SK-N-SH (cell line): ENCODE data around the gene CCDC6. TPM values are rescaled to one million over a fixed set of nuclear protein-coding genes. Genes with fewer than 3 reads are reported as not detected.

Source experiments
- CTCF ChIA-PET: fragments of 300-600, 350-600 bp; formaldehyde crosslinking; extraction: SDS; loops from one replicate; lab custom pipeline; 2021; lab: Yijun Ruan, JAX
- POLR2A ChIA-PET: fragments of 350-600 bp; sonication (Branson Sonifier 250); formaldehyde crosslinking; extraction: SDS; loops from one replicate; lab custom pipeline; 2020; ENCODE audit warnings: antibody characterized with exemption, inconsistent platforms; lab: Yijun Ruan, JAX
- DNase-seq: peaks from one replicate; pipeline ENCODE4 v3.0.0; 2012
- H2AFZ ChIP-seq: fragments of 200-600 bp; sonication (generic); 2 replicates; pipeline ENCODE4 v1.8.1; 2016; ENCODE audit warnings: antibody characterized with exemption, mild to moderate bottlenecking, low read depth
- H3F3A ChIP-seq: fragments of 200-600 bp; sonication (generic); replicated peaks from 2 replicates; pipeline ENCODE3; 2016; ENCODE audit warnings: antibody characterized with exemption, mild to moderate bottlenecking; ENCODE audit not compliant: insufficient read depth
- H3K27ac ChIP-seq, 2 experiments: fragments of 200-500 bp in 1 of 2; fragments of 200-600 bp in 1 of 2; sonication (Bioruptor generic) in 1 of 2; sonication (generic), shearing (Covaris generic) in 1 of 2; 2 replicates each; pipeline versions ENCODE4 v1.5.1 to v1.6.1; 2014 to 2016; ENCODE audit warnings: low read depth in 2 of 2, inconsistent platforms in 1 of 2, low read length in 1 of 2, mild to moderate bottlenecking in 1 of 2, mixed read lengths in 1 of 2
- H3K27me3 ChIP-seq: fragments of 200-600 bp; sonication (generic), shearing (Covaris generic); 2 replicates; pipeline ENCODE4 v1.6.1; 2016; ENCODE audit warnings: mixed run types; ENCODE audit not compliant: insufficient read depth
- H3K36me3 ChIP-seq, 2 experiments: fragments of 200-500 bp in 1 of 2; fragments of 200-600 bp in 1 of 2; sonication (Bioruptor generic) in 1 of 2; sonication (generic) in 1 of 2; replicated peaks in 1 of 2; 2 replicates each; pipeline versions ENCODE3 to v1.5.1; 2014 to 2016; ENCODE audit warnings: low read length in 1 of 2, mild to moderate bottlenecking in 1 of 2; ENCODE audit not compliant: insufficient read depth in 2 of 2, control insufficient read depth in 1 of 2
- H3K4me1 ChIP-seq, 2 experiments: fragments of 200-500 bp in 1 of 2; fragments of 200-600 bp in 1 of 2; sonication (Bioruptor generic) in 1 of 2; sonication (generic), shearing (Covaris generic) in 1 of 2; 2 replicates each; pipeline versions ENCODE4 v1.5.1 to v1.6.1; 2014 to 2016; ENCODE audit warnings: low read depth in 1 of 2, low read length in 1 of 2, mixed run types in 1 of 2; ENCODE audit not compliant: insufficient read depth in 2 of 2, control insufficient read depth in 1 of 2
- H3K4me2 ChIP-seq: fragments of 200-600 bp; sonication (generic), shearing (Covaris generic); 2 replicates; pipeline ENCODE4 v1.6.1; 2017; ENCODE audit warnings: mixed run types
- H3K4me3 ChIP-seq, 2 experiments: fragments of 200-500 bp in 1 of 2; fragments of 200-600 bp in 1 of 2; sonication (Bioruptor generic) in 1 of 2; sonication (generic), shearing (Covaris generic) in 1 of 2; 2 replicates each; pipeline versions ENCODE4 v1.5.1 to v1.8.1; 2014 to 2016; ENCODE audit warnings: low read depth in 2 of 2, inconsistent platforms in 1 of 2, low read length in 1 of 2, mild to moderate bottlenecking in 1 of 2, mixed read lengths in 1 of 2, moderate library complexity in 1 of 2
- H3K79me2 ChIP-seq: fragments of 200-600 bp; sonication (generic); 2 replicates; pipeline ENCODE4 v1.8.1; 2017; ENCODE audit warnings: mild to moderate bottlenecking; ENCODE audit not compliant: insufficient read depth
- H3K9ac ChIP-seq: fragments of 200-600 bp; sonication (generic); 2 replicates; pipeline ENCODE4 v1.6.1; 2017; ENCODE audit warnings: mixed run types
- H3K9me2 ChIP-seq: fragments of 200-600 bp; sonication (generic); 2 replicates; pipeline ENCODE4 v1.6.1; 2017; ENCODE audit warnings: mixed run types
- H3K9me3 ChIP-seq: fragments of 200-600 bp; sonication (generic); 2 replicates; pipeline ENCODE4 v1.6.1; 2017; ENCODE audit warnings: mixed run types, mild to moderate bottlenecking, moderate library complexity
- H4K20me1 ChIP-seq: fragments of 200-600 bp; sonication (generic); 2 replicates; pipeline ENCODE4 v1.6.1; 2017; ENCODE audit warnings: mild to moderate bottlenecking, mixed run types; ENCODE audit not compliant: insufficient read depth
- CHD2 ChIP-seq: fragments of 150-350 bp; IDR thresholded peaks from 2 replicates; pipeline ENCODE4 v1.6.1; 2018; ENCODE audit warnings: low read length; ENCODE audit not compliant: partially characterized antibody
- EZH2phosphoT487 ChIP-seq: fragments of 200-600 bp; sonication (generic); IDR thresholded peaks from 2 replicates; pipeline ENCODE4 v1.6.1; 2017; ENCODE audit warnings: low read depth, mixed run types, mild to moderate bottlenecking, antibody characterized with exemption, moderate library complexity, borderline replicate concordance
- GABPA ChIP-seq: IDR thresholded peaks from 2 replicates; pipeline ENCODE4 v1.4.0; 2012; ENCODE audit warnings: low read depth, mild to moderate bottlenecking
- NRF1 ChIP-seq: IDR thresholded peaks from 2 replicates; pipeline ENCODE4 v1.6.1; 2012; ENCODE audit warnings: low read depth, mild to moderate bottlenecking, low read length
- POLR2AphosphoS5 ChIP-seq: IDR thresholded peaks from 2 replicates; pipeline ENCODE4 v1.6.1; 2012; ENCODE audit warnings: low read depth, low read length
- RCOR1 ChIP-seq: fragments of 150-350 bp; IDR thresholded peaks from 2 replicates; pipeline ENCODE4 v1.6.1; 2017; ENCODE audit warnings: antibody characterized with exemption, low read length
- SMC3 ChIP-seq: IDR thresholded peaks from 2 replicates; pipeline ENCODE4 v1.6.1; 2012; ENCODE audit warnings: low read depth, low read length, improper control_type of control experiment
- TAF1 ChIP-seq: IDR thresholded peaks from 2 replicates; pipeline ENCODE4 v1.6.1; 2012; ENCODE audit warnings: low read depth, mild to moderate bottlenecking, low read length, moderate library complexity, borderline replicate concordance
- TCF12 ChIP-seq: IDR thresholded peaks from 2 replicates; pipeline ENCODE4 v1.4.0; 2012
- USF1 ChIP-seq: IDR thresholded peaks from 2 replicates; pipeline ENCODE4 v1.4.0; 2012; ENCODE audit warnings: low read depth, borderline replicate concordance
- polyA plus RNA-seq, 3 experiments: library from polyadenylated mRNA; depleted of rRNA; stranded (reverse); fragments of >200 nt; gene quantifications; 2 replicates each; pipeline ENCODE4 v1.2.3, GENCODE V29; 2012
- TF ChIP-seq, protein P1 (sequence below): IDR thresholded peaks from 2 replicates; pipeline ENCODE4 v1.6.1; 2012; ENCODE audit warnings: mild to moderate bottlenecking, low read depth, low read length, moderate library complexity

The CCDC6 gene
- polyA plus RNA-seq, 1 of the 3 experiments (the other 2 are of a cell fraction), result 10.8 TPM

DNA sequence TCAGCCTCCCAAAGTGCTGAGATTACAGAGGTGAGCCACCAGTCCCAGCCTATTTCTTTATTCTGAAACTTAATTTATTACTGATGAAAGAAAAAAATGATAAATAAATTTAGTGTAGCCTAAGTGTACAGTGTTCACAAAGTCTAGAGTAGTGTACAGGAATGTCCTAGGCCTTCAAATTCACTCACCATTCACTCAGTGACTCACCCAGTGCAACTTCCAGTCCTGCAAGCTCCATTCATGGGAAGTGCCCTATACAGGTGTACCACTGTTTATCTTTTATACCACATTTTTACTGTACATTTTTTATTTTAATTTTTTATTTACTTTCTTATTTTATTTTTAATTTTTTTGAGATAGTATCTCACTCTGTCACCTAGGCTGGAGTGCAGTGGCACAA is 165.3 kb downstream of the CCDC6 start:
- no peak overlapping the region for H3K27ac ChIP-seq
- H4K20me1 ChIP-seq, result no peaks in the 10 kb centered on the region
- DNase-seq, result no peak
- no peaks in the 10 kb centered on the region for H3K9me2 ChIP-seq
- TF ChIP-seq NRF1, result no peak
- no peak for TF ChIP-seq EZH2phosphoT487
- no peak for TF ChIP-seq SMC3
- TF ChIP-seq GABPA, result no peak
- TF ChIP-seq POLR2AphosphoS5, result no peak
- no peak for TF ChIP-seq CHD2
- TF ChIP-seq TAF1, result no peak
- TF ChIP-seq, protein P1, sequence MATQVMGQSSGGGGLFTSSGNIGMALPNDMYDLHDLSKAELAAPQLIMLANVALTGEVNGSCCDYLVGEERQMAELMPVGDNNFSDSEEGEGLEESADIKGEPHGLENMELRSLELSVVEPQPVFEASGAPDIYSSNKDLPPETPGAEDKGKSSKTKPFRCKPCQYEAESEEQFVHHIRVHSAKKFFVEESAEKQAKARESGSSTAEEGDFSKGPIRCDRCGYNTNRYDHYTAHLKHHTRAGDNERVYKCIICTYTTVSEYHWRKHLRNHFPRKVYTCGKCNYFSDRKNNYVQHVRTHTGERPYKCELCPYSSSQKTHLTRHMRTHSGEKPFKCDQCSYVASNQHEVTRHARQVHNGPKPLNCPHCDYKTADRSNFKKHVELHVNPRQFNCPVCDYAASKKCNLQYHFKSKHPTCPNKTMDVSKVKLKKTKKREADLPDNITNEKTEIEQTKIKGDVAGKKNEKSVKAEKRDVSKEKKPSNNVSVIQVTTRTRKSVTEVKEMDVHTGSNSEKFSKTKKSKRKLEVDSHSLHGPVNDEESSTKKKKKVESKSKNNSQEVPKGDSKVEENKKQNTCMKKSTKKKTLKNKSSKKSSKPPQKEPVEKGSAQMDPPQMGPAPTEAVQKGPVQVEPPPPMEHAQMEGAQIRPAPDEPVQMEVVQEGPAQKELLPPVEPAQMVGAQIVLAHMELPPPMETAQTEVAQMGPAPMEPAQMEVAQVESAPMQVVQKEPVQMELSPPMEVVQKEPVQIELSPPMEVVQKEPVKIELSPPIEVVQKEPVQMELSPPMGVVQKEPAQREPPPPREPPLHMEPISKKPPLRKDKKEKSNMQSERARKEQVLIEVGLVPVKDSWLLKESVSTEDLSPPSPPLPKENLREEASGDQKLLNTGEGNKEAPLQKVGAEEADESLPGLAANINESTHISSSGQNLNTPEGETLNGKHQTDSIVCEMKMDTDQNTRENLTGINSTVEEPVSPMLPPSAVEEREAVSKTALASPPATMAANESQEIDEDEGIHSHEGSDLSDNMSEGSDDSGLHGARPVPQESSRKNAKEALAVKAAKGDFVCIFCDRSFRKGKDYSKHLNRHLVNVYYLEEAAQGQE, result no peak
- TF ChIP-seq TCF12, result no peak
- TF ChIP-seq USF1, result no peak
- TF ChIP-seq RCOR1, result no peak
- H3K4me2 ChIP-seq, result no peak overlapping the region
- H3K36me3 ChIP-seq, result no peaks in the 10 kb centered on the region
- H3F3A ChIP-seq, result no peaks in the 10 kb centered on the region
- ChIA-PET CTCF (interaction anchor here (0.8 to 2.5 kb wide), 2 partner anchors 31 to 64 kb away, joined by 3 to 6 read pairs; partner anchors contain the start of gene SLC16A9), POLR2A (no interaction called here)
- no peak overlapping the region for H2AFZ ChIP-seq
- no peaks in the 10 kb centered on the region for H3K9me3 ChIP-seq
- no peak overlapping the region for H3K4me3 ChIP-seq
- no peak overlapping the region for H3K9ac ChIP-seq
- H3K4me1 ChIP-seq, result no peaks in the 10 kb centered on the region
- no peaks in the 10 kb centered on the region for H3K27me3 ChIP-seq
- H3K79me2 ChIP-seq, result no peaks in the 10 kb centered on the region

Other genes starting within 250 kb of the CCDC6 start
- 4.7 and 6.7 TPM in 2 replicates for gene SLC16A9, start 196.7 kb downstream of the CCDC6 start, polyA plus RNA-seq (2012; rRNA removed)
- not detected in 2 replicates for gene MRLN, start 153.1 kb downstream of the CCDC6 start, polyA plus RNA-seq (2012; rRNA removed)